Activated CD4-positive, alpha-beta T cell treated with anti-CD3 and anti-CD28 coated beads for 4 hours (primary cell): ENCODE measurements around the gene STAC3.

ENCODE experiments used
- DNase-seq, 2 donors: peaks; one replicate each; pipeline ENCODE4 v3.0.0-alpha.2; 2020

Gene STAC3

GRCh38 chr12:57254506-57255280 is 3.7 kb upstream of the STAC3 start:
- DNase-seq, result no peak

DNA sequence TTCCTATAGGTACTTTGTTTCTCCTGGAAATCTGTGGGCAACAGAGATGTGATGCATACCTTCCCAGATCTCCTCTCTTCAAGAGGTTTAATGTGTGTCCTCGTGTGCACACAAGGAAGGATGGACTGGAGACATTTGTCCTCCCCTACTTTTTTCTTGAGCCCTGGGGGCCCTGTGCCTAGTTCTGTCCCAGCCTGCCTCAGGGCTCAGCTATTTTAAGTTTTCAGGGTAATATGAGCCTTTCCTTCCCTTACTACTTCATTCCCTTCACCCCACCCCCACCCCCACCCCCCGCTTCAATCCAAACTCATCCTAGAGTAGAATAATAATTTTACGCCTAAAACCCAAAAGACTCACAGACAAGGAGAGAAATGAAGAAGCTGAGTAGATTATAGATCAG is 446 bp downstream of the STAC3 start:
- DNase-seq, result no peak

- DNase-seq, result no peak
Measured at GRCh38 chr12:57248934-57249742, 1.8 kb downstream of the STAC3 start.

- no peak for DNase-seq
Measured at GRCh38 chr12:57247041-57247440, 3.9 kb downstream of the STAC3 start.

DNA sequence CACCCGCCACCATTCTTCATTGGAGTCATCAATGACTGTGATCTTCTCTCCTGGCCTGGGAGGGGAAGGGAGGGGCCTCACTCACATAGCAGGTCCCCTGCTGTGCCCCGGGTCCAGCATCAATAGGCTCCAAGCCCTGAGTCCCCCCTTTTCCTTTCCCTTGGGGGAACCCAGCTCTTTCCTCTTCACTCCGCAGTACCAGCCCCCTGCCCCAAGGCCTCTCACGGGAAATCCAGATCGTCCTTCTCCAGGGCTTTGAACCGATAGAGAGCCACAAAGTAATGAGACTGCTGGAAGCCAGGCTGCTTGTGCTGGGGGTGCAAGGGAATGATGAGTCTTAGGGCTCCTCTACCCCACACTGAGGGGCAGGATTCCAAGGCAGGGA is 6.7 kb downstream of the STAC3 start:
- no peak for DNase-seq

- DNase-seq, result peak; percentile 76 to 83
Measured at GRCh38 chr12:57243521-57244311, 7.3 kb downstream of the STAC3 start.

GRCh38 chr12:57242691-57243454 is 8.1 kb downstream of the STAC3 start:
- peak; percentile 56 to 75 for DNase-seq

- no peak for DNase-seq
Measured at GRCh38 chr12:57242329-57242690, 8.7 kb downstream of the STAC3 start.

GRCh38 chr12:57241402-57242310 is 9.3 kb downstream of the STAC3 start:
- DNase-seq, result no peak

- DNase-seq, result no peak
Measured at GRCh38 chr12:57240926-57241401, 10.0 kb downstream of the STAC3 start.

DNA sequence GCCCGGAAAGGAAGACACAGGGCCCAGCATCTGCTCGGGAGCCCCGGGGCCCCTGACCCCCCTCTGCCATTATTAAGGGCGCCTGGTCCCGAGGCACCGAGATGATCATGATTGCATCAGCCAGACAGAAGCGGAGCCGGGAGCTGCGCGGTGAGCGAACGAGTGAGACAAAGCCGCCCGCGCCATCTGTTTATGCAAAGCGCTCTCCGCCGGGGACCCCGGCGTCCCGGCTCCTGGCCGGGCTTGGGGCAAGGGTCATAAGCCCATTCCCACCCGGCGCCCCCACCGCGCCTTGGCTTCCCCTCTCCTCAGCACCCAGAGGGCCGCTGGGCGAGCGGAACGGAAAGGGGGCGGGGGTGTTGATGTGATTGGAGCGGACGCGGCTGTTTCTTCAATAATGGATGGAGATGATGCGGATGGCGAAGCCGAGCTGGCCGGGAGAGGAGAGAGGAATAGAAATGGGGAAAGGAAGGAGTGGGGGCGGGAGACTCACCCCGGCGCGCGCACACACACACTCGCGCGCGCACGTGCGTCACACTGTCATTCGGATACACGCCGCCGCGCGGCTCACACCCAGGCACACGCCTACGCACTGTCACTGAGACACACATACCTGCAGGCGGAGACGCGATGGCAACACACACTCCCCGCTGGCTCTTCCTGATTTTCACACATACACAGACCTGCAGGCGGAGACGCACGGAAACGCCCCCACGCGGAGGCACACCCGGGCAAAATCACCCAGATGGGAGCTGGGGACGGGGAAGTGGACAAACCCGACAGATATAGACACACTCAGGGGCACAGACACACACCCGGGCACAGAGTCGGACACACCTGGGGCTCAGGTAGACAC is 10.7 kb downstream of the STAC3 start:
- peak; percentile 91 for DNase-seq

DNA sequence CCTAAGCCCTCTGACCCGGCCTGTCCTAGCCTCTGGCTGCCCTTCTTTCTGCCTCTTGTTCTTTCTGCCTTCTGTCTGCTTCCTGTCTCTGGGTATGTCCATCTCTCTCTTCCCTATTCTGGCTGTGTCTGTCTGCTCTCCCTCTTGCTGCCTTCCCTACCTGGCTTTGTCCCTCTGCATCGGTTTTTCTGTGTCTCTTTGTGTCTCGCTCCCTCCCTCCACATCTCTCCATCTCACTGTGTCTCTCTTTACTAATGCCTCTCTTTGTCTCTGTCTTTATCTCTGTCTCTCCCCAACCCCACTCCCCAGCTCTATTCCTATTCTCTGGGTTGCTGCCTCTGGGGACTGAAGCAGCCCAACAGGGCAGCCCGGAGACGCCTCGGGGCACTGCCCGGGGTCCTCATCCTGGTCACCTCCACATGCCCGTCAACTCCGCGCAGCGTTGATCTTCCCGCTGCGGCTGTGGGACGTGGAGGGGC is 11.4 kb downstream of the STAC3 start:
- DNase-seq, result no peak

DNA sequence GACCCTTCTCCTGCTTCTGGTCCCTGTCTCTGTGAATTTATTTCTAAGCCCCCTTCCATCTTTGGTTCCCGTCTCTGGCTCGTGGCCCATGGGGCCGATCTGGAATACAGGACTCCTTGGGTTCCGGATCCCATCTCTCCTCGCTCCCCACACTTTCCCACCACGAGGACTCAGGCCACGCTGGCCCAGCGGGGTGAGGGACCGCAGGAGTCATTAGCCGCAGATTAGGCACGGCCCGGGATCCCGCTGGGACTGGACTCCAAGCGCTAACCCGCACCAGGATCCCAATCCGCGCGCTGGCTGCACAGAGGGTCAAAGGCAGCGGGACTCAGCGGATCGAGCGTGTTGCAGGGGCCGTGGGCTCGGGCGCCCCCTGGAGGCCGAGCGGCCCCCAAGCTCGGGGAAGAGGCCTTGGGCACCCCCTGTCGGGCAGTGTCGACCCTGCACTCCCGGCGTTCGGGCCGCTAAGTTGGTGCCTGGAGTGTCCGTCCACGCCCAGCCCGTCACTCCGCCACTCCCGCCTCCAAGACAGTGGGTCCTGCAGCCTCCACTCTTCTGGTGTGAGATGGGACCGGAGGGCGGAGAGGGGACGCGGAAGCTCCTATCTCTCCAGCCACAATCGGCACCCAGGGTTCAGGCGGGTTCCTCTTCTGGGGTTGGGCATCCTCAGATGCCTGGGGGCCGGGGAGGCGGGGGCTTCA is 12.0 kb downstream of the STAC3 start:
- peak; percentile 84 to 87 for DNase-seq

DNA sequence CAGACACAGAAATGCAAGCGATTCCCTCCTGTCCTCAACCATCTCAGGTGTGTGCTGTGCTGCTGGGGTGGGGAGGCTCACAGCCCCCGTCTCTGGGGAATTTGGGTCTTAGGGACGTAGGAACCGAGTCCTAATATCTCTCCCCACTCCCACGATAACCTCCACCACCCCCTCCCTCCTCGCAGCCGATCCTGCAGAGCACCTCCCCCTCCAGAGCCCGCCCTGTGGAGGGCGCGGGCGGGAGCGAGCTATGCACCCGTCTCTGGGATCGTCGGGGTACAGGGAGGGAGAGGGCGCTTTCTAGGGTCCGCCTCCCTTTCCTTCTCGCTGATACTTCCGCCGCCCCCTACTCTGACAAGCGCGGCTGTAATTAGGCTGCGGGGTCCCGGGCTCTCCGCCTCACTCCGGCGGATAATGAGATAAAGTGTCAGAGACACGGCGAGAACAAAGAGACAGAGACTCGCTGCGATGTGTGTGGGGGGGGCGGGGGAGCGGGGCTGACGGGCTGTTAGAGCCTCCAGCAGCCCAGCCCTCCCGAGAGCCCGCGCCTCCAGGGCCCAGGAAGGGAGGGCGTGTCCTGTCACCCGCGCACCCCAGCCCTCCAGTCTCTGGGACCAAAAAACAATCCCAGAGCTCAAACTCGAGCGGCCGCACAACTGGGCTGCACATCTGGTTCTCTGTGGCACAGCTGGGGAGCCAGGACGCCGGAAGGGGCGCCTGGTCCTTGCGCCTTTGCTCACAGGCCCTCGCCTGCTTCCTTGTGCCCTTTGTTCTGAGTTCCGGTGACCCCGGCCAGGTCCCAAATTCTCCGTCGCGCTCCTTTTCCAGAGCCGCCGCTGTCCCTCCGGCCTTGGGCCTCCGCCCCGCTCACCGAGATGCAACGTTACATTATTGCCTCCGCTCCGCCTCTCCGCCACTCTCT is 12.8 kb downstream of the STAC3 start:
- no peak for DNase-seq

GRCh38 chr12:57237596-57237931 is 13.4 kb downstream of the STAC3 start:
- DNase-seq, result no peak

DNA sequence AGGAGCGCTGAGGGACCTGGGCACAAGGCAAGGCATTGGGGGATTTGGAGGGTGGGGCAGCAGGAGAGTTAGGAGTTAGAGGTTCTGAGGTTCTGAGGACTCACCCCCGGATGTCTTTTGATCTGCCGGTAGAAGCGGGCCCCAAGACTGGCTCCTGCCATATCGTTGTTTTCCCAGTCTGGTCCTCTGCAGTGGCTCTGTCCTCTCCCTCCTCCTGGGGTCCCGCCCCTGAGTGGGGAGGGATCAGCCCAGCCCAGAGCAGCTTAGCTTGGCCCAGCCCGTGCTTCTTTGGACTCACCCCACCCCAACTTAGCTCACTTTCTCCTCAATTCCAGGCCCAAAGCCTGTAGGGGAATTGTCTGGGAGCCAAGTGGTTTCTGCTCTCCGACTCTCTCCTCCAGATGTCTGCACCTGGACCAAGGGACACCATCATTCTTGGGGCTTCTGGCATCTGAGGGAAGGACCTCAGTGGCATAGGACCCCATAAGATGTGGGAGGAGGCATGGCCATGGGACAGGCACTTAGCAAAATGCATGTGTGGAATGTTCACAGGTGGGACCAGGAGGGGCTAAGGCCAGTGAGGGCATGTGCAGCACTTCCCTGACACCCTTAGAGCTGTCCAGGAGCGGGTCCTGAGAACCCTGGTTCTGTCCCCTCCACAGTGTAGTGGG is 13.9 kb downstream of the STAC3 start:
- DNase-seq, result no peak

DNA sequence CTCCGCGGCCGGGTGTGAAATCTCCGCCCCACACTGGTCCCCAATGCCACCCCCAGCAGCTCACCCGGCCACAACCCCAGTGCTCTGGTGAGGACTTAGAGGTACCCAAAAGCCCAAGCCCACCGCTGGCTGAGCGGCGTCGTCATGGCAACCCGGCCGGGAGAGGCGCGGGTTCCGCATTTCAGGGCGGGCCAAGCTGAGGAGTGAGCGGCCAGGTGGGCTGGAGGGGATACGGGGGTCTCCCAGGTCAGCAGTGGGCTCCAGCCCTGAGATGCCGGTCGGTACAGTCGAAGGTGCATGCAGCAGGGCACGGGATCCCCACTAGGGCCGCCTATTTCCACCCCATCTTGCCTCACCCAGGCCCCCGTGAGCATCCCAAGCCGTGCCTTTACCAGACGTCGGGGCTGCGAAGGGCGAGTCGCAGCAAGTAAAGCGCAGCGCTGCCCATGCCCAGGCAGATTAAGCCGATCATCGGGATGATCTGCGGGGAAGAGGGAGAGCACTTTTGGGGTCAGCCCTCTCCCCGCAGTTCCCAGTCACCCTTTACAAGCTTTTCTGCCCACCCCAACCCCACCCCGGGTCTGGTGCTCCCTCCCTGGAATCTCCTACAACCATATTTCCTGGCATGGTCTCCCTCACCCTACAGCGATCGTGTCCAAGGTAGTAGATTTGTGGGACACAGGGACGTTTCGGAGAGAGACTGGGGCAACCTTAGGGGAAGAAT is 14.6 kb downstream of the STAC3 start:
- DNase-seq, result no peak
